Measurements from ENCODE around the gene GPR42. TPM values are rescaled to one million over a fixed set of nuclear protein-coding genes. Genes with fewer than 3 reads are reported as not detected.

Gene GPR42
- total and polyA plus RNA-seq, 10 of the 15 experiments (the other 5 are each of a cell fraction or from before 2014, with no cell fraction given): 0.13 TPM; not detected in 9

GRCh38 chr19:35389192-35389861 lies 18.5 kb downstream of the GPR42 start:
- H3K9ac ChIP-seq (ENCODE audit: control insufficient read depth, insufficient read depth, low read length): no peak overlapping the region
- BruUV-seq (replicated peaks): no TSS peak
- peaks cover 2% of the 10 kb centered on the region; the same call in 1 of the 3 replicates for H3K9me3 ChIP-seq (replicated peaks; ENCODE audit: control insufficient read depth, insufficient read depth, low read length)
- no peak overlapping the region for H3K4me3 ChIP-seq
- FAIRE-seq: no peak
- H4K20me1 ChIP-seq (ENCODE audit: control insufficient read depth, insufficient read depth): no peaks in the 10 kb centered on the region
- 41% methylated on average over 6 of the region's 6 CpGs for WGBS (ENCODE audit: insufficient coverage, insufficient replicate concordance, low lambda C conversion rate, missing lambda C conversion rate)
- ChIA-PET SMC1A (ENCODE audit: uncharacterized antibody, unreplicated experiment) (interaction anchor here (0.9 to 1.4 kb wide), 3 partner anchors 9 to 29 kb away, joined by 3 to 4 read pairs (median 3); no protein-coding TSS in a partner anchor), POLR2A (interaction anchor here (0.6 to 0.9 kb wide), 2 partner anchors 12 to 221 kb away, joined by 4 read pairs; no protein-coding TSS in a partner anchor), RAD21 (ENCODE audit: unreplicated experiment) (no interaction called here), CTCF (no interaction called here)
- no peak for ATAC-seq
- no peak for TF ChIP-seq ZZZ3 (IDR thresholded peaks at IDR 0.05; ENCODE audit: control insufficient read depth, insufficient read length, low read depth)
- no peak for TF ChIP-seq RB1 (IDR thresholded peaks at IDR 0.05; ENCODE audit: borderline replicate concordance)
- TF ChIP-seq GABPA (IDR thresholded peaks at IDR 0.05; ENCODE audit: low read depth): no peak
- no peak for TF ChIP-seq RCOR1 (conservative IDR thresholded peaks at IDR 0.05; ENCODE audit: low read depth, low read length)
- no peak for TF ChIP-seq TAF1 (IDR thresholded peaks at IDR 0.05; ENCODE audit: borderline replicate concordance, low read depth, low read length)
- no peak for TF ChIP-seq EP300 (IDR thresholded peaks at IDR 0.05; ENCODE audit: borderline replicate concordance in 1 of 2, control insufficient read depth in 1 of 2, low read depth in 2 of 2, low read length in 2 of 2)
- TF ChIP-seq, protein P1, sequence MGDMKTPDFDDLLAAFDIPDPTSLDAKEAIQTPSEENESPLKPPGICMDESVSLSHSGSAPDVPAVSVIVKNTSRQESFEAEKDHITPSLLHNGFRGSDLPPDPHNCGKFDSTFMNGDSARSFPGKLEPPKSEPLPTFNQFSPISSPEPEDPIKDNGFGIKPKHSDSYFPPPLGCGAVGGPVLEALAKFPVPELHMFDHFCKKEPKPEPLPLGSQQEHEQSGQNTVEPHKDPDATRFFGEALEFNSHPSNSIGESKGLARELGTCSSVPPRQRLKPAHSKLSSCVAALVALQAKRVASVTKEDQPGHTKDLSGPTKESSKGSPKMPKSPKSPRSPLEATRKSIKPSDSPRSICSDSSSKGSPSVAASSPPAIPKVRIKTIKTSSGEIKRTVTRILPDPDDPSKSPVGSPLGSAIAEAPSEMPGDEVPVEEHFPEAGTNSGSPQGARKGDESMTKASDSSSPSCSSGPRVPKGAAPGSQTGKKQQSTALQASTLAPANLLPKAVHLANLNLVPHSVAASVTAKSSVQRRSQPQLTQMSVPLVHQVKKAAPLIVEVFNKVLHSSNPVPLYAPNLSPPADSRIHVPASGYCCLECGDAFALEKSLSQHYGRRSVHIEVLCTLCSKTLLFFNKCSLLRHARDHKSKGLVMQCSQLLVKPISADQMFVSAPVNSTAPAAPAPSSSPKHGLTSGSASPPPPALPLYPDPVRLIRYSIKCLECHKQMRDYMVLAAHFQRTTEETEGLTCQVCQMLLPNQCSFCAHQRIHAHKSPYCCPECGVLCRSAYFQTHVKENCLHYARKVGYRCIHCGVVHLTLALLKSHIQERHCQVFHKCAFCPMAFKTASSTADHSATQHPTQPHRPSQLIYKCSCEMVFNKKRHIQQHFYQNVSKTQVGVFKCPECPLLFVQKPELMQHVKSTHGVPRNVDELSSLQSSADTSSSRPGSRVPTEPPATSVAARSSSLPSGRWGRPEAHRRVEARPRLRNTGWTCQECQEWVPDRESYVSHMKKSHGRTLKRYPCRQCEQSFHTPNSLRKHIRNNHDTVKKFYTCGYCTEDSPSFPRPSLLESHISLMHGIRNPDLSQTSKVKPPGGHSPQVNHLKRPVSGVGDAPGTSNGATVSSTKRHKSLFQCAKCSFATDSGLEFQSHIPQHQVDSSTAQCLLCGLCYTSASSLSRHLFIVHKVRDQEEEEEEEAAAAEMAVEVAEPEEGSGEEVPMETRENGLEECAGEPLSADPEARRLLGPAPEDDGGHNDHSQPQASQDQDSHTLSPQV (IDR thresholded peaks at IDR 0.05): no peak
- no peak for TF ChIP-seq NR2F1 (conservative IDR thresholded peaks at IDR 0.05)
- no peak for TF ChIP-seq JUNB (IDR thresholded peaks at IDR 0.05)
- TF ChIP-seq YBX1 (IDR thresholded peaks at IDR 0.05): no peak
- no peak for TF ChIP-seq PAX5 (IDR thresholded peaks at IDR 0.05; ENCODE audit: borderline replicate concordance, low read depth, low read length)
- no peak for TF ChIP-seq RBBP5 (conservative IDR thresholded peaks at IDR 0.05)
- TF ChIP-seq SPI1 (IDR thresholded peaks at IDR 0.05; ENCODE audit: borderline replicate concordance, insufficient read depth, low read depth, low read length): no peak
- TF ChIP-seq NR2C1 (IDR thresholded peaks at IDR 0.05): no peak
- TF ChIP-seq RAD51 (IDR thresholded peaks at IDR 0.05): no peak
- TF ChIP-seq NFIC (IDR thresholded peaks at IDR 0.05; ENCODE audit: low read depth, low read length): no peak
- TF ChIP-seq ZSCAN29 (IDR thresholded peaks at IDR 0.05): no peak
- TF ChIP-seq, protein P2, sequence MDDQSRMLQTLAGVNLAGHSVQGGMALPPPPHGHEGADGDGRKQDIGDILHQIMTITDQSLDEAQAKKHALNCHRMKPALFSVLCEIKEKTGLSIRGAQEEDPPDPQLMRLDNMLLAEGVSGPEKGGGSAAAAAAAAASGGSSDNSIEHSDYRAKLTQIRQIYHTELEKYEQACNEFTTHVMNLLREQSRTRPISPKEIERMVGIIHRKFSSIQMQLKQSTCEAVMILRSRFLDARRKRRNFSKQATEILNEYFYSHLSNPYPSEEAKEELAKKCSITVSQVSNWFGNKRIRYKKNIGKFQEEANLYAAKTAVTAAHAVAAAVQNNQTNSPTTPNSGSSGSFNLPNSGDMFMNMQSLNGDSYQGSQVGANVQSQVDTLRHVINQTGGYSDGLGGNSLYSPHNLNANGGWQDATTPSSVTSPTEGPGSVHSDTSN (IDR thresholded peaks at IDR 0.05; ENCODE audit: insufficient replicate concordance, low read depth, low read length): no peak
- no peak for TF ChIP-seq POLR2AphosphoS2 (IDR thresholded peaks at IDR 0.05; ENCODE audit: low read depth, low read length)
- no peak for DNase-seq (ENCODE audit: low read depth, low spot score)
- no peaks in the 10 kb centered on the region for H3K4me1 ChIP-seq (ENCODE audit: control insufficient read depth, insufficient read depth, low read length)
- in situ Hi-C loops (cut with MboI) (no loop called here), intact Hi-C loops (cut with micrococcal nuclease; ENCODE audit: unreplicated experiment) (no loop called here)
- no peaks in the 10 kb centered on the region for H3K79me2 ChIP-seq (ENCODE audit: control insufficient read depth, insufficient read depth, low read length)
- H3K27ac ChIP-seq (ENCODE audit: control insufficient read depth, insufficient read depth): no peak overlapping the region
- H3K36me3 ChIP-seq (ENCODE audit: control insufficient read depth in 2 of 2, insufficient read depth in 2 of 2, low read length in 1 of 2): no peaks in the 10 kb centered on the region
- H2AFZ ChIP-seq (ENCODE audit: control insufficient read depth, low read depth, low read length): no peak overlapping the region
- H3K4me2 ChIP-seq (ENCODE audit: control insufficient read depth, insufficient read depth): no peak overlapping the region
- H3K27me3 ChIP-seq (replicated peaks in 1 of 2; ENCODE audit: control insufficient read depth in 2 of 2, insufficient read depth in 2 of 2, low read length in 1 of 2): no peaks in the 10 kb centered on the region

All from GM12878 (cell line).